Endodermal cell (in vitro differentiated cells): ENCODE measurements around the gene CRYL1. TPM values are rescaled to one million over a fixed set of nuclear protein-coding genes. Genes with fewer than 3 reads are reported as not detected.

Experiments used
- DNase-seq: peaks from one replicate; pipeline ENCODE4 v3.0.0-alpha.2; 2017
- H3K27ac ChIP-seq: 2 replicates; pipeline ENCODE4 v1.5.1; 2013; ENCODE audit warnings: mild to moderate bottlenecking, low read depth, low read length, moderate library complexity
- H3K27me3 ChIP-seq: 2 replicates; pipeline ENCODE4 v1.6.1; 2013; ENCODE audit warnings: mild to moderate bottlenecking, low read length, moderate library complexity; ENCODE audit not compliant: insufficient read depth, control insufficient read depth, poor library complexity, severe bottlenecking
- H3K36me3 ChIP-seq: 2 replicates; pipeline ENCODE4 v1.7.0; 2013; ENCODE audit warnings: mild to moderate bottlenecking, low read length, moderate library complexity; ENCODE audit not compliant: control insufficient read depth, insufficient read depth
- H3K4me1 ChIP-seq: one replicate; pipeline ENCODE4 v1.7.0; 2013; ENCODE audit warnings: low read length; ENCODE audit not compliant: control insufficient read depth, insufficient read depth
- H3K4me3 ChIP-seq: 2 replicates; pipeline ENCODE4 v1.5.1; 2013; ENCODE audit warnings: mild to moderate bottlenecking, low read length, moderate library complexity
- H3K9ac ChIP-seq: 2 replicates; pipeline ENCODE4 v1.6.1; 2013; ENCODE audit warnings: mild to moderate bottlenecking, low read length, moderate library complexity; ENCODE audit not compliant: poor library complexity, severe bottlenecking; ENCODE audit errors: extremely low read depth
- H3K9me3 ChIP-seq: 2 replicates; pipeline ENCODE4 v1.6.1; 2013; ENCODE audit warnings: mild to moderate bottlenecking, low read length, moderate library complexity; ENCODE audit not compliant: control insufficient read depth
- H3K27ac Mint-ChIP-seq: 2 replicates; pipeline ENCODE4 v1.8.0; 2020; ENCODE audit warnings: mixed read lengths
- H3K27me3 Mint-ChIP-seq: 2 replicates; pipeline ENCODE4 v1.8.0; 2021; ENCODE audit warnings: mild to moderate bottlenecking, mixed read lengths; ENCODE audit not compliant: insufficient read depth
- H3K36me3 Mint-ChIP-seq: 2 replicates; pipeline ENCODE4 v1.8.0; 2020; ENCODE audit warnings: low read depth, mixed read lengths
- H3K4me1 Mint-ChIP-seq: 2 replicates; pipeline ENCODE4 v1.8.0; 2020; ENCODE audit warnings: mixed read lengths
- H3K4me3 Mint-ChIP-seq: 2 replicates; pipeline ENCODE4 v1.8.0; 2020; ENCODE audit warnings: mild to moderate bottlenecking, moderate library complexity, mixed read lengths
- H3K9me3 Mint-ChIP-seq: 2 replicates; pipeline ENCODE4 v1.8.0; 2020; ENCODE audit warnings: mild to moderate bottlenecking, mixed read lengths
- WGBS, 2 experiments: methylation state at CpG; one replicate each; pipeline versions ENCODE4 v1.1.5 to v1.1.7; 2013; ENCODE audit warnings: missing lambda C conversion rate in 2 of 2, mixed read lengths in 1 of 2; ENCODE audit not compliant: insufficient coverage in 1 of 2, insufficient read length in 1 of 2; 5-methylcytosine and 5-hydroxymethylcytosine counted together
- total RNA-seq, 2 donors: library from RNA; stranded (reverse); fragmentation: NEBNext Ultra II Directional in 1 of 2; extraction: Animal tissue kit (Norgen Biotek cat#: 25700) in 1 of 2; gene quantifications; 2 replicates in 1 of 2; 3 replicates in 1 of 2; pipeline ENCODE4 v1.2.1, GENCODE V29; 2021
- TF ChIP-seq, protein P1 (sequence below): fragments of 200-600 bp; sonication (generic); conservative IDR thresholded peaks from 2 replicates; pipeline ENCODE4 v1.5.0; 2021; ENCODE audit warnings: antibody characterized with exemption, mild to moderate bottlenecking

The CRYL1 gene
- total RNA-seq, 2 donors from 2014 or later, result 1.7 to 4.1 TPM

DNA sequence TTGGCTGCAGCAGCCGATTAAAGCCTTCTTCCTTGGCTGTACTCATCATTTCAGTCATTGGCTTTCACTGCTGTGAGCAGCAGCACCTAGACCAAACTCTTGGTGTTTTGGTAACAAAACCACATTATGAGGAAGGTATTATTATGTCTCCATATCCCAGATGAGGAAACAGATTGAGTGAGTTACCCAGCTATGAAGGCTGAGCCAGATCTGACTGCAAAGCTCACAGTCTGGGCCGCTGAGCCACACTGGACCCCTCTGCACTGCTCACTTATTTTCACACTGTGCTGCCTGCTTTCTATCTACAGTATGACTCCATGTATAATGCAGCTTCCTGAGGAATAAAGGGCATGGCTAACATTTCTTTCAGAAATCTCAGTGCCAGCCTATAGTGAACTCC lies 24.5 kb downstream of the CRYL1 start:
- TF ChIP-seq, protein P1, sequence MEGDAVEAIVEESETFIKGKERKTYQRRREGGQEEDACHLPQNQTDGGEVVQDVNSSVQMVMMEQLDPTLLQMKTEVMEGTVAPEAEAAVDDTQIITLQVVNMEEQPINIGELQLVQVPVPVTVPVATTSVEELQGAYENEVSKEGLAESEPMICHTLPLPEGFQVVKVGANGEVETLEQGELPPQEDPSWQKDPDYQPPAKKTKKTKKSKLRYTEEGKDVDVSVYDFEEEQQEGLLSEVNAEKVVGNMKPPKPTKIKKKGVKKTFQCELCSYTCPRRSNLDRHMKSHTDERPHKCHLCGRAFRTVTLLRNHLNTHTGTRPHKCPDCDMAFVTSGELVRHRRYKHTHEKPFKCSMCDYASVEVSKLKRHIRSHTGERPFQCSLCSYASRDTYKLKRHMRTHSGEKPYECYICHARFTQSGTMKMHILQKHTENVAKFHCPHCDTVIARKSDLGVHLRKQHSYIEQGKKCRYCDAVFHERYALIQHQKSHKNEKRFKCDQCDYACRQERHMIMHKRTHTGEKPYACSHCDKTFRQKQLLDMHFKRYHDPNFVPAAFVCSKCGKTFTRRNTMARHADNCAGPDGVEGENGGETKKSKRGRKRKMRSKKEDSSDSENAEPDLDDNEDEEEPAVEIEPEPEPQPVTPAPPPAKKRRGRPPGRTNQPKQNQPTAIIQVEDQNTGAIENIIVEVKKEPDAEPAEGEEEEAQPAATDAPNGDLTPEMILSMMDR, result no peak
- no peaks in the 10 kb centered on the region for H3K27me3 ChIP-seq
- 90 to 100% methylated on average over 2 of the region's 2 CpGs for WGBS, 2 experiments
- H3K9ac ChIP-seq, result no peak overlapping the region
- H3K9me3 Mint-ChIP-seq, result peaks cover 21% of the 10 kb centered on the region
- no peaks in the 10 kb centered on the region for H3K27me3 Mint-ChIP-seq
- no peaks in the 10 kb centered on the region for H3K36me3 ChIP-seq
- no peak overlapping the region for H3K4me3 ChIP-seq
- no peak overlapping the region for H3K4me3 Mint-ChIP-seq
- no peak for DNase-seq
- no peaks in the 10 kb centered on the region for H3K36me3 Mint-ChIP-seq
- H3K4me1 Mint-ChIP-seq, result no peaks in the 10 kb centered on the region
- no peak overlapping the region for H3K27ac ChIP-seq
- no peaks in the 10 kb centered on the region for H3K4me1 ChIP-seq
- H3K27ac Mint-ChIP-seq, result no peak overlapping the region
- H3K9me3 ChIP-seq, result peaks cover 19% of the 10 kb centered on the region

DNA sequence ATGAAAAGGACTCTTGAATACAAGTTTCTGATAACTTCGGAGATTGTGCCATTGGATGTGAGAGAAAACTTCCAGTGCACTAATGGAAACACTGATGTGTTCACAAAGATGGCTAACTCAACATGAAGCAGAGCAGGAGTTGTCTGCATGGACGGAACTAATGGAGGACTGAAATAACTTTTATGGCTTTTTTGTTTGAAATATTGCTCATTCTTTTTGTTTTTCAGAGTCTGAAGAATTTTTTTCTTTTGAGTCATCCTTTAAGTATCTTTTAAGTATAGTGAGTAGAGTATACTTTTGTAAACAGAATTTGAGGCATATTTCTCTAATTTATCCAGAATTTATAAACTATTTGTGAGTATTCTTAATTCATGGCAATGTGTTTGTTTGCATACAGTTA lies 25.7 kb downstream of the CRYL1 start:
- H3K4me1 Mint-ChIP-seq, result no peaks in the 10 kb centered on the region
- TF ChIP-seq, protein P1, result no peak
- no peaks in the 10 kb centered on the region for H3K36me3 Mint-ChIP-seq
- no peaks in the 10 kb centered on the region for H3K27me3 Mint-ChIP-seq
- Histone ChIP-seq H3K9me3 (peaks cover 19% of the 10 kb centered on the region), H3K27me3 (no peaks in the 10 kb centered on the region), H3K27ac (no peak overlapping the region), H3K4me1 (no peaks in the 10 kb centered on the region), H3K9ac (no peak overlapping the region), H3K36me3 (no peaks in the 10 kb centered on the region), H3K4me3 (no peak overlapping the region)
- 88 to 94% methylated on average over 2 of the region's 2 CpGs for WGBS, 2 experiments
- no peak overlapping the region for H3K4me3 Mint-ChIP-seq
- DNase-seq, result no peak
- peaks cover 21% of the 10 kb centered on the region for H3K9me3 Mint-ChIP-seq
- H3K27ac Mint-ChIP-seq, result no peak overlapping the region

DNA sequence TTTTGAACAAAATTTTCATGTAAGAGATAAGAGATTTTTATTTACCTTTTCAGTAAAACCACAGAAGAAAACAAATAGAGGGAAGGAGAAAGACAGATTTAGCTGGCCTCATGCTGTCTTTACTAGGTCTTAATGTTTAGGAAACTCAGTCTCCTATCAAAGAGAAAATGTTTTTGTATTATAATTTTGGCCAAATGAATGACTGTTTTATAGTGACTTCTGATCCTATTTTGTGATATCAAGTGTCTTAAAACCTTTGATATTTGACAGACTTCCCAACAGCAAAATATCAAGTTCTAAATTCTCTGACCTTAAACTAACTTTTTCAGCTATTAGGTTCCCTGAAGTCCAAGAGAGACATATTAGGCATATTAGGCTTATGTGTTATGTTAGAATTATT lies 27.0 kb downstream of the CRYL1 start:
- Mint-ChIP-seq H3K4me1 (no peaks in the 10 kb centered on the region), H3K27me3 (no peaks in the 10 kb centered on the region)
- no peak for DNase-seq

More for the DNA sequence above, 27.0 kb downstream of the CRYL1 start:
- H3K27ac ChIP-seq, result no peak overlapping the region
- no peak overlapping the region for H3K27ac Mint-ChIP-seq
- H3K36me3 ChIP-seq, result no peaks in the 10 kb centered on the region
- H3K9ac ChIP-seq, result no peak overlapping the region
- TF ChIP-seq, protein P1, result no peak
- H3K4me1 ChIP-seq, result no peaks in the 10 kb centered on the region
- peaks cover 19% of the 10 kb centered on the region for H3K9me3 ChIP-seq
- no peaks in the 10 kb centered on the region for H3K36me3 Mint-ChIP-seq
- H3K4me3 Mint-ChIP-seq, result no peak overlapping the region
- H3K27me3 ChIP-seq, result no peaks in the 10 kb centered on the region
- H3K4me3 ChIP-seq, result no peak overlapping the region
- H3K9me3 Mint-ChIP-seq, result peaks cover 21% of the 10 kb centered on the region
